GM12801 (cell line): ENCODE measurements around the gene SPRTN.

Experiments used
- CTCF ChIP-seq: IDR thresholded peaks from one replicate; pipeline ENCODE4 v1.5.1; 2011; ENCODE audit warnings: control low read depth; ENCODE audit not compliant: insufficient read length; ENCODE audit errors: extremely low read depth

Gene SPRTN

GRCh38 chr1:231324660-231325059 lies 13.4 kb upstream of the SPRTN start:
- no peak for TF ChIP-seq CTCF

- TF ChIP-seq CTCF: no peak
Measured at GRCh38 chr1:231326248-231326647, 11.8 kb upstream of the SPRTN start.

DNA sequence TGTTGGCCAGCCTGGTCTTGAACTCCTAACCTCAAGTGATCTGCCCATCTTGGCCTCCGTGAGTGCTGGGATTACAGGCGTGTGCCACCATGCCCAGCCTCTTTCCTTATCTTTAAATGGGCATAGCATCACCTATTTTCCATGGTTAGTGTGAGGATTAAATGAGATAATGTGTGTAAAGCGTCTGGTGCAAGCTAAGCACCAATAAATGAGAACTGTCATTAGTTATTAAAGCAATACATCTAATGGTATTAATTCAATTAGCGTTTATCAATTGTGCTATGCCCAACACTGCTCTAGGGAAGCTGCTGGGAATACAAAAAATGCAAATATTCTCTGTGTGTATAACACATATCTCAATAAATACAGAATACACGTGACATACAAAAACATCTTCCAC lies 10.5 kb upstream of the SPRTN start:
- no peak for TF ChIP-seq CTCF

DNA sequence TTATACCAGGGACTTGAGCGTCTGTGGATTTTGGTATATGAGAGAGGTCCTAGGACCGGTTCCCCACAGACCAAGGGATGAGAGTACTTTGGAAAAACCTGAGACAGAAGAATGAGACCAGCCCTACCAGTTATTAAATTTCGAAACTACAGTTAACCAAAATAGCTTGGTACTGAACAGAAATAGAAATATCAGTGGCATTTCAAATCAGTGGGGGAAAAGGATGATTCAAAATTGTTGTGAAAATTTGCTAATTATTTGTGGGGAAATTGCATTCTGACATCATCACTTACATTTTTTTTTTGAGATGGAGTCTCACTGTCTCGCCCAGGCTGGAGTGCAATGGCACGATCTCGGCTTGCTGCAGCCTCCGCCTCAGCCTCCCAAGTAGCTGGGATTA lies 8.6 kb upstream of the SPRTN start:
- TF ChIP-seq CTCF: no peak

- no peak for TF ChIP-seq CTCF
Measured at GRCh38 chr1:231332761-231333160, 5.3 kb upstream of the SPRTN start.

GRCh38 chr1:231334079-231334666 lies 3.9 kb upstream of the SPRTN start:
- TF ChIP-seq CTCF: no peak

- TF ChIP-seq CTCF: no peak
Measured at GRCh38 chr1:231334952-231335351, 3.1 kb upstream of the SPRTN start.
